ENCODE measurements around the gene FILIP1L.

Gene FILIP1L

DNA sequence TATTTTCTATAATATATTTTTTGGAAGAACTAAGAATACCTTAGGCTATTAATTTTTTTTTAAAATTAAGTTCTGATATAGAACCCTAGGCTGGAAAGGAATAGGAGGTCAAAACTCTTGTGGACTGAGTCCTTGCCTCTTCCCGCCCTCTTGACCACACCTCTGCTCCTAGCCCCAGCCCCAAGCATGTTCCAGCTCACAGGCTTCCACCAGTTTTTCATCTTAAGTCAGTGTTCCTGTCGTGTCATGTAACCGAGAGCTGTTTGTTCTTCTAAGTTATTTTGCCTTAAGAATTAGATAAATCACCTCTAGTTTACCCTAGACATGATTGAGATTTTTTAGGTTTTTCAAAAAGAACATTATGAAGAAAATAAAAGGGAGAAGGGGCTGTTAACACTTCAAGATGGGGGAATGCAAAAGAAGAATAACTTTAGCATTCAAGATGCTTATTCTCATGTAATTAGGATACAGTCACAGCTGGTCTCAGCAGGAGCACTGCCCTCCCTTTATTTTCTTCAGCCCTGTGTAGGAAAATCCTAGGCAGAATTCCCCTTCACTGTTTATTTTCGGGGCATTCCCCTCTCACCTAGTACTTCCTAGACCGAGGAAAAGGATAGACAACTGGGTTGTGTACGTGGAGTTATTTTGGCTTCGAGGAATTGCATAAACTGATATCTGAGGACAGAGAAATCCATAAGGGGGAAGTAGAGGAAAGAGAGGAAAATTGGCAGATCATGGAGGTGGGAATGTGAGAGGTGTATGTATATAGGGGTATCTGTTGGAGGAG is 186.4 kb downstream of the FILIP1L start:
- Histone ChIP-seq H3K27ac (no peak overlapping the region), H3K4me3 (ENCODE audit: low read depth, low read length) (no peak overlapping the region), H3K9me3 (ENCODE audit: control insufficient read depth, low read length) (no peaks in the 10 kb centered on the region), H2AFZ (no peak overlapping the region), H3K4me2 (ENCODE audit: low read length) (no peak overlapping the region), H3K36me3 (ENCODE audit: control insufficient read depth, insufficient read depth, low read length) (no peaks in the 10 kb centered on the region), H3K79me2 (no peaks in the 10 kb centered on the region), H3K9ac (no peak overlapping the region), H3K27me3 (ENCODE audit: control insufficient read depth, insufficient read depth, low read length) (no peaks in the 10 kb centered on the region), H3K4me1 (peaks cover 11% of the 10 kb centered on the region)
- TF ChIP-seq, protein P1, sequence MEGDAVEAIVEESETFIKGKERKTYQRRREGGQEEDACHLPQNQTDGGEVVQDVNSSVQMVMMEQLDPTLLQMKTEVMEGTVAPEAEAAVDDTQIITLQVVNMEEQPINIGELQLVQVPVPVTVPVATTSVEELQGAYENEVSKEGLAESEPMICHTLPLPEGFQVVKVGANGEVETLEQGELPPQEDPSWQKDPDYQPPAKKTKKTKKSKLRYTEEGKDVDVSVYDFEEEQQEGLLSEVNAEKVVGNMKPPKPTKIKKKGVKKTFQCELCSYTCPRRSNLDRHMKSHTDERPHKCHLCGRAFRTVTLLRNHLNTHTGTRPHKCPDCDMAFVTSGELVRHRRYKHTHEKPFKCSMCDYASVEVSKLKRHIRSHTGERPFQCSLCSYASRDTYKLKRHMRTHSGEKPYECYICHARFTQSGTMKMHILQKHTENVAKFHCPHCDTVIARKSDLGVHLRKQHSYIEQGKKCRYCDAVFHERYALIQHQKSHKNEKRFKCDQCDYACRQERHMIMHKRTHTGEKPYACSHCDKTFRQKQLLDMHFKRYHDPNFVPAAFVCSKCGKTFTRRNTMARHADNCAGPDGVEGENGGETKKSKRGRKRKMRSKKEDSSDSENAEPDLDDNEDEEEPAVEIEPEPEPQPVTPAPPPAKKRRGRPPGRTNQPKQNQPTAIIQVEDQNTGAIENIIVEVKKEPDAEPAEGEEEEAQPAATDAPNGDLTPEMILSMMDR (IDR thresholded peaks at IDR 0.05), result no peak

DNA sequence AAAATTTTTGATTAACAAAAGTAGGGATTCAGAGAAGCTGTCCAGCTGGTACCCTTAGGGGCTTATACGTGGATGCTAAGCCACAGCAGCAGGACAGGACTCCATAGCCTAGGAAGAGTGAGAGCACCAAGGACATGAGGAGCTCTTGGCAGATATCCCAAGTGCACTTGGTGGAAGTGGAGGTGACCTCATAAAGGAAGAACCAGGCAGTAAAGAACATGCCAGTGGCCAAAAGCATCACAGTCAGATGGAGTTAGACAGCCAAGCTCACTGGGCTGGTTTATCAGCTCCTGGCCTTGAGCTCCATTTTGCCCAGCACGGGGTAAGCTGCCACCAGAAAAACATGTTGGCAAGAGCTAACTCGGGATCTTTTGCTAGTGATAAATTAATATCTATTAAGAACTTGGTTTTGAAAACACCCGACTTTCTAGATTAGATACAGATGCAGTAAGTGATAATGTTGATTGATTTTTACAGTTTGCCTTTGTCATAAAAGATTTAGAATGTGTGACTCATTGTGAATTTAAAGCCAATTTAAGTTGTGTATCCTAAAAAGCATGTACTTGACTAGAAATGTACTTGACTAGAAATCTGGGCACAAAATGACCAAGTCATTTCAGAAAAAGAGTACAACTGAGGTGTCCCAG is 188.6 kb downstream of the FILIP1L start:
- Histone ChIP-seq H2AFZ (peak overlapping the region; percentile 45), H3K27ac (peak overlapping the region; percentile 34), H3K79me2 (no peaks in the 10 kb centered on the region), H3K4me1 (peaks cover 11% of the 10 kb centered on the region), H3K9ac (no peak overlapping the region), H3K4me3 (ENCODE audit: low read depth, low read length) (no peak overlapping the region), H3K27me3 (ENCODE audit: control insufficient read depth, insufficient read depth, low read length) (no peaks in the 10 kb centered on the region), H3K9me3 (ENCODE audit: control insufficient read depth, low read length) (no peaks in the 10 kb centered on the region), H3K4me2 (ENCODE audit: low read length) (no peak overlapping the region), H3K36me3 (ENCODE audit: control insufficient read depth, insufficient read depth, low read length) (no peaks in the 10 kb centered on the region)
- TF ChIP-seq, protein P1 (IDR thresholded peaks at IDR 0.05), result no peak

DNA sequence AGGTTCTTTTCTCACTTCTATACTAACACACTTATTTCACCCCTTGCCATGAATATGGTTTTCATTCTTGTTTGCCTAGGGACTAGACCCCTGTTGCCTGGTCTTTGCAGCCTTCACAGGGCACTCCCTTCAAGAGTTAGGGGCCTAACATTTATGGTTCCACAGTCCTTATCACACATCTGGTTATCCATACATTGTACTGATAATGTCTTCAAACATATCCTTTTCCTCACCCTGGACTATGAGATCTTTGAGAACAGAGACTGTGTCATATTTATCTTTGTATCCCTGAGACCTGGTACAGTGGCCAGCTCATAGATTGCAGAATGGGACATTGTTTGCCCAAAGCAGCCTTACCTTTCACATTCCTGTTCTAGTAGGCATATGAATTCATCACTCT is 190.4 kb downstream of the FILIP1L start:
- H3K4me3 ChIP-seq (ENCODE audit: low read depth, low read length), result no peak overlapping the region
- no peak overlapping the region for H3K9ac ChIP-seq
- no peaks in the 10 kb centered on the region for H3K27me3 ChIP-seq (ENCODE audit: control insufficient read depth, insufficient read depth, low read length)
- H3K4me2 ChIP-seq (ENCODE audit: low read length), result no peak overlapping the region
- no peak overlapping the region for H2AFZ ChIP-seq
- no peaks in the 10 kb centered on the region for H3K36me3 ChIP-seq (ENCODE audit: control insufficient read depth, insufficient read depth, low read length)
- peaks cover 11% of the 10 kb centered on the region for H3K4me1 ChIP-seq
- TF ChIP-seq, protein P1 (IDR thresholded peaks at IDR 0.05), result no peak
- no peak overlapping the region for H3K27ac ChIP-seq
- no peaks in the 10 kb centered on the region for H3K79me2 ChIP-seq
- H3K9me3 ChIP-seq (ENCODE audit: control insufficient read depth, low read length), result no peaks in the 10 kb centered on the region

DNA sequence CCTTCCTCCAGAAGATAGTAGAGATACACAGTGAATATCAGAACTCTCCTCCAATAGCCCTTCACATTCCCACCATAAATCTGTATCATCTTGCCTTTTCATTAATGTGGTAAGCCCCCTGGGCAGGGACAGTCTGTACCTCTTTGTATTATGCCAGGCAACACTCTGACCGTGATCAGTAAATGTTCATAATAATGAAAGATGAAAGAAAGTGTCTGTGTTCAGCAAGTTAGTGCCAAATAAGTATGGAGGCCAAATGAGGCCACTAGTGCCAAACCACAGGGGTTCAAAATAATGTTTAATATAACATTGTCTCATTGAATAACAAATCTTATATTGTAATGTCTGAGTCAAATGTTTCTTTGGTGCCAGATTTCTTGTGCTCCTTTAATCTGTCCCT is 192.3 kb downstream of the FILIP1L start:
- Histone ChIP-seq H3K9ac (no peak overlapping the region), H3K9me3 (ENCODE audit: control insufficient read depth, low read length) (no peaks in the 10 kb centered on the region), H3K27ac (no peak overlapping the region), H3K4me3 (ENCODE audit: low read depth, low read length) (no peak overlapping the region), H3K27me3 (ENCODE audit: control insufficient read depth, insufficient read depth, low read length) (no peaks in the 10 kb centered on the region), H2AFZ (no peak overlapping the region), H3K79me2 (no peaks in the 10 kb centered on the region), H3K4me2 (ENCODE audit: low read length) (no peak overlapping the region), H3K4me1 (peaks cover 11% of the 10 kb centered on the region), H3K36me3 (ENCODE audit: control insufficient read depth, insufficient read depth, low read length) (no peaks in the 10 kb centered on the region)
- TF ChIP-seq, protein P1 (IDR thresholded peaks at IDR 0.05), result no peak

Data from parathyroid adenoma (tissue), 2 donors.